Measurements from ENCODE around the gene PIR.

PIR gene

GRCh38 chrX:15335135-15336022 is 157.8 kb downstream of the PIR start, which contains the start of gene PIGA (continued):
- TF ChIP-seq ZBTB26 (tag by site-specific recombination; optimal IDR thresholded peaks at IDR 0.05) (peak; percentile 85), ZNF223 (tag by site-specific recombination; IDR thresholded peaks at IDR 0.05) (no peak), ZNF501 (tag by site-specific recombination; IDR thresholded peaks at IDR 0.05) (peak; percentile 48; the same call in 1 of the 2 replicates), ZNF449 (tag by site-specific recombination; IDR thresholded peaks at IDR 0.05) (no peak), ZNF114 (tag by site-specific recombination; IDR thresholded peaks at IDR 0.05) (no peak), OSR2 (tag by site-specific recombination; IDR thresholded peaks at IDR 0.05) (no peak), ZNF423 (tag by site-specific recombination; IDR thresholded peaks at IDR 0.05) (0 out of 2 replicates have a peak, but pooled peaks have one; percentile 17), HOXC10 (CRISPR knock-in tag; IDR thresholded peaks at IDR 0.05) (no peak), SP3 (tag by site-specific recombination; IDR thresholded peaks at IDR 0.05) (peak; percentile 64; the same call in 1 of the 2 replicates), PRDM2 (tag by site-specific recombination; IDR thresholded peaks at IDR 0.05; ENCODE audit: borderline replicate concordance) (no peak), TCF7L2 (IDR thresholded peaks at IDR 0.05; ENCODE audit: borderline replicate concordance, low read depth, low read length) (no peak), ZNF677 (tag by site-specific recombination; IDR thresholded peaks at IDR 0.05) (no peak), KLF8 (tag by site-specific recombination; IDR thresholded peaks at IDR 0.05) (peak; percentile 55), ZNF548 (tag by site-specific recombination; IDR thresholded peaks at IDR 0.05) (no peak), WT1 (tag by site-specific recombination; IDR thresholded peaks at IDR 0.05) (no peak), ZNF777 (tag by site-specific recombination; IDR thresholded peaks at IDR 0.05; ENCODE audit: borderline replicate concordance) (no peak)

Data from HEK293 (cell line).